ENCODE measurements around the gene ELOB.

ELOB gene

DNA sequence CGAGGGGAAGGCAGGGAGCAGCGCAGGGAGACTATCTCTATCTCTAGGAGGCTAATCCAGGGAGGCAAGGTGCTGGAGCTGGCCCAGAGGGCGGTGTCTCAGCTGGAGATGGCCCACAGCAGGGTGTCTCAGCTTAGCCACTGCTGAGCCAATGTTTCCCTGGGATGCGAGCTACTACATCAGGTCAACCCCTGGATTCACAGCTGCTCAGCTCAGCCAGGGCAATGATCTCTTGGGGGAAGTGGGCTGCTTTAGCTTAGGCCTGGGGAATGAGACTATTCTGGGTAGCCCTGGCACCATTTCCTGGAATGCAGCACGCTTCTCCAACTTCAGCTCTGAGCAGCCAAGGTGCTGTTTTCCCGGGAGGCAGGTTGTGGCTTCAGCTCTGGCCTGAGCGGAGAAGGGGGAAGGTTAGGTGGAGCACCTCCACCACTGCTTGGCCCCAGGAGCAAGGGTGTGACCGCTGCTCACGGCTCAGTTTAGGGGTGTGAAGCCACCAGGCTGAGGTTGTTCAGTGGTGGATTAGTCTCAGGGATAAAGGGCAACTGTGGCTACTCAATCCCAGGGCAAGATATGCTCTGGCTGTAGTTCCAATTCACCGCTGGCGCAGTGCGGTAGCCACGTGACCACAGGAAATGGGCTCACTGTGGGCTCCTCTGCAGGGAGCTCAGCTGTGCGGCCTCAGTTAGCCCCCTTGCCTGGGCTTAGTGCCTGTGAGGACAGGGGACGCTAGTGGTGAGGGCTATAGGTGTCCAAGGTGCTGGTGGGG is 34.8 kb upstream of the ELOB start:
- DNase-seq (ENCODE audit: insufficient read length, low spot score) (no peak), FAIRE-seq (no peak)
- TF ChIP-seq TAF1 (IDR thresholded peaks at IDR 0.05; ENCODE audit: low read depth, low read length) (no peak), POLR2AphosphoS5 (IDR thresholded peaks at IDR 0.05; ENCODE audit: low read depth, low read length) (no peak), PAX5 (IDR thresholded peaks at IDR 0.05; ENCODE audit: insufficient read depth, low read length, severe bottlenecking) (no peak), POLR2A (IDR thresholded peaks at IDR 0.05; ENCODE audit: low read depth, low read length) (no peak), POU2F2 (IDR thresholded peaks at IDR 0.05; ENCODE audit: low read depth, low read length) (no peak), SPI1 (IDR thresholded peaks at IDR 0.05; ENCODE audit: low read depth, low read length) (no peak)

DNA sequence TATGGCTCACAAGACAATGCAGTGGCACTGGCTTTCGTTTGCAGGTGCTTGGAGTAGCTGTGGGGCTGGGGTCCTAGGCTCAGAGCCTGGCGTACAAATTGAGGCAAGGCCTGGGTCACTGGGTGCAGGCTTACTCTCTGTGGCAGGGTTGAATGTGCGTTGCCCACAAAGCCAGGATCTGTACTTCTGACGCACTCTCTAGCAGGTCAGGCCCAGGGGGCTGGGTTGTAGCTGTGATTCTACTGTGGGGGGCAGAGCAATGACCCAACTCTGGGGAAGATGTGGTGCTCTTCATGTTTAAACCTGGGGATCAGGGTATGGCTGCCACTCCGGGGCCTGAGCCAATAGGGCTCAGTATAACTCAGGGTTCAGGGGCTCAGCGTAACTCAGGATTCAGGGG is 33.6 kb upstream of the ELOB start:
- TF ChIP-seq POLR2AphosphoS5 (IDR thresholded peaks at IDR 0.05; ENCODE audit: low read depth, low read length) (no peak), SPI1 (IDR thresholded peaks at IDR 0.05; ENCODE audit: low read depth, low read length) (no peak), PAX5 (IDR thresholded peaks at IDR 0.05; ENCODE audit: insufficient read depth, low read length, severe bottlenecking) (no peak), POU2F2 (IDR thresholded peaks at IDR 0.05; ENCODE audit: low read depth, low read length) (no peak), TAF1 (IDR thresholded peaks at IDR 0.05; ENCODE audit: low read depth, low read length) (no peak), POLR2A (IDR thresholded peaks at IDR 0.05; ENCODE audit: low read depth, low read length) (no peak)
- no peak for FAIRE-seq
- no peak for DNase-seq (ENCODE audit: insufficient read length, low spot score)

DNA sequence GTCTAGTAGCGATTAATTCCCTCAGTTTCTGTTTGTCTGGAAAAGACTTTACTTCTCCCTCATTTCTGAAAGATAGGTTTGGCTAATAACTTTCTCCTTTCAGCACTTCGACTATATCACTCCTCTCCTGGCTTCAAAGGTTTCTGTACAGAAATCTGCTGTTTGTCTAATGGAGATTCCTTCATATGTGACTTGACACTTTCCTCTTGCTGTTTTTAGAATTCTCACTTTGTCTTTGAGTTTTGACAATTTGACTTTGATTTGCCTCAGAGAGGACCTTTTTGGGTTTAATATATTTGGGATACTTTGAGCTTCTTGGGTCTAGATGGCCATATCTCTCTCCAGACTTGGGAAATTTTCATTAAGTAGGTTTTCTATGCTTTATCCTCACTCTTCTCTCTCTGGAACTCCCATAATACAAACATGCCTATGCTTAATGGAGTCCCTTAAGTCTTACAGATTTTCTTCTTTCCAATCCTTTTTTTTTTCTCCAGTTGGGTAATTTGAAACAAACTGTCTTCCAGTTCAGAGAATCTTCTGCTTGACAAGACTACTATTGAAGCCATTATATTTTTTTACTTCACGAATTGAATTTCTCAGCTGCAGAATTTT is 32.2 kb upstream of the ELOB start:
- FAIRE-seq = no peak
- TF ChIP-seq POU2F2 (IDR thresholded peaks at IDR 0.05; ENCODE audit: low read depth, low read length) (no peak), POLR2AphosphoS5 (IDR thresholded peaks at IDR 0.05; ENCODE audit: low read depth, low read length) (no peak), TAF1 (IDR thresholded peaks at IDR 0.05; ENCODE audit: low read depth, low read length) (no peak), SPI1 (IDR thresholded peaks at IDR 0.05; ENCODE audit: low read depth, low read length) (no peak), POLR2A (IDR thresholded peaks at IDR 0.05; ENCODE audit: low read depth, low read length) (no peak), PAX5 (IDR thresholded peaks at IDR 0.05; ENCODE audit: insufficient read depth, low read length, severe bottlenecking) (no peak)
- DNase-seq (ENCODE audit: insufficient read length, low spot score) = no peak

DNA sequence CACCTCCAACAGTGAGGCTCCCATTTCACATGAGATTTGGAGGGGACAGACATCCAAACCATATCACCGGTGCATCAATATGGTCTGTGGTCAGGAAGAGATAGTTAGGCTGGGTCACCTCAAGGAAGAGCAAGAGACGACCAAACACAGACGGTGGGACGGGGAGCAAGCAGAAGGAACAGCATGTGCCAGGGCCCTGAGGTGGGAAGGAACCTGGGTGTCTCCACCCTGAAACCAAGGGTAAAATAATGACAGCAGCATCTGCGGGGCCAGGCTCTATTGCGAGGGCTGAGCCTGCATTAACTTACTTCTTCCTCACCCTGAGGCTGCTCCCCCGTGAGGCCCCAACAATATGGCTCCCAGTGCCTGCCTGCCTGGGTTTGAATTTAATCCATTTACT is 31.1 kb upstream of the ELOB start:
- FAIRE-seq (no peak), DNase-seq (ENCODE audit: insufficient read length, low spot score) (no peak)
- TF ChIP-seq PAX5 (IDR thresholded peaks at IDR 0.05; ENCODE audit: insufficient read depth, low read length, severe bottlenecking) = no peak
- TF ChIP-seq TAF1 (IDR thresholded peaks at IDR 0.05; ENCODE audit: low read depth, low read length) = no peak
- TF ChIP-seq POU2F2 (IDR thresholded peaks at IDR 0.05; ENCODE audit: low read depth, low read length) = no peak
- no peak for TF ChIP-seq POLR2AphosphoS5 (IDR thresholded peaks at IDR 0.05; ENCODE audit: low read depth, low read length)
- TF ChIP-seq POLR2A (IDR thresholded peaks at IDR 0.05; ENCODE audit: low read depth, low read length) = no peak
- TF ChIP-seq SPI1 (IDR thresholded peaks at IDR 0.05; ENCODE audit: low read depth, low read length) = no peak

DNA sequence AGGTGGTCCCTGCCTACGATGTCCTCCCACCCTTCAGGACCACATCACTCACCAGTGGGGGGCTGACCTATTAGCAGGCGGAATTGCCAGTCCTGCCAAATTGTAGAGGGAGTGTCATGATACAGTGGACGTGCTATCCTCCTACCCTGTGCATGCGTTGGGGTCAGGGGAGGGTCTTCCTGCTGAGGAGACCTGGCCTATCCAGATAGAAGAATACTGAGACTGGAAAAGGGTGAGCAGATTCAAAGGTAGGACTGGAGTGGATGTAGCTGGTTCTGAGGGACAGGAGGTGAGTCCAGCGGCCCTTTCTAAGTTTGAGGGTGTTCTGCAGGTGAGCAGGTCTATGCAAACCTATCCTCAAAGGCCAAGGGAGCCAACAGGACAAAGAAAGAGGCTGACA is 29.2 kb upstream of the ELOB start:
- TF ChIP-seq POLR2AphosphoS5 (IDR thresholded peaks at IDR 0.05; ENCODE audit: low read depth, low read length) = no peak
- no peak for TF ChIP-seq SPI1 (IDR thresholded peaks at IDR 0.05; ENCODE audit: low read depth, low read length)
- TF ChIP-seq POLR2A (IDR thresholded peaks at IDR 0.05; ENCODE audit: low read depth, low read length) = no peak
- TF ChIP-seq TAF1 (IDR thresholded peaks at IDR 0.05; ENCODE audit: low read depth, low read length) = no peak
- no peak for TF ChIP-seq POU2F2 (IDR thresholded peaks at IDR 0.05; ENCODE audit: low read depth, low read length)
- TF ChIP-seq PAX5 (IDR thresholded peaks at IDR 0.05; ENCODE audit: insufficient read depth, low read length, severe bottlenecking) = no peak
- no peak for DNase-seq (ENCODE audit: insufficient read length, low spot score)
- no peak for FAIRE-seq

DNA sequence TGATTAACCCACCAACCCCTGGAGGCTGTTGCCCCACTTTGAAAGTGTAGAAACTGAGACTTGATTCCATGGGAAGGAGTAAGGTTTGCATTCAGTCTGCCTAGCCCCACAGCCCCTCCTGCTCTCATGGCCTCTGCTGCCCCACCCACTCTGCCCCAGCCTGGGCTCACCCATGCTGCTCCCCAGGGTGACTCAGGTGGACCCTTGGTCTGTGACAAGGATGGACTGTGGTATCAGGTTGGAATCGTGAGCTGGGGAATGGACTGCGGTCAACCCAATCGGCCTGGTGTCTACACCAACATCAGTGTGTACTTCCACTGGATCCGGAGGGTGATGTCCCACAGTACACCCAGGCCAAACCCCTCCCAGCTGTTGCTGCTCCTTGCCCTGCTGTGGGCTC is 27.6 kb upstream of the ELOB start:
- TF ChIP-seq POU2F2 (IDR thresholded peaks at IDR 0.05; ENCODE audit: low read depth, low read length) = no peak
- TF ChIP-seq POLR2AphosphoS5 (IDR thresholded peaks at IDR 0.05; ENCODE audit: low read depth, low read length) = no peak
- no peak for TF ChIP-seq TAF1 (IDR thresholded peaks at IDR 0.05; ENCODE audit: low read depth, low read length)
- TF ChIP-seq POLR2A (IDR thresholded peaks at IDR 0.05; ENCODE audit: low read depth, low read length) = no peak
- no peak for TF ChIP-seq PAX5 (IDR thresholded peaks at IDR 0.05; ENCODE audit: insufficient read depth, low read length, severe bottlenecking)
- no peak for TF ChIP-seq SPI1 (IDR thresholded peaks at IDR 0.05; ENCODE audit: low read depth, low read length)
- FAIRE-seq = no peak
- no peak for DNase-seq (ENCODE audit: insufficient read length, low spot score)

DNA sequence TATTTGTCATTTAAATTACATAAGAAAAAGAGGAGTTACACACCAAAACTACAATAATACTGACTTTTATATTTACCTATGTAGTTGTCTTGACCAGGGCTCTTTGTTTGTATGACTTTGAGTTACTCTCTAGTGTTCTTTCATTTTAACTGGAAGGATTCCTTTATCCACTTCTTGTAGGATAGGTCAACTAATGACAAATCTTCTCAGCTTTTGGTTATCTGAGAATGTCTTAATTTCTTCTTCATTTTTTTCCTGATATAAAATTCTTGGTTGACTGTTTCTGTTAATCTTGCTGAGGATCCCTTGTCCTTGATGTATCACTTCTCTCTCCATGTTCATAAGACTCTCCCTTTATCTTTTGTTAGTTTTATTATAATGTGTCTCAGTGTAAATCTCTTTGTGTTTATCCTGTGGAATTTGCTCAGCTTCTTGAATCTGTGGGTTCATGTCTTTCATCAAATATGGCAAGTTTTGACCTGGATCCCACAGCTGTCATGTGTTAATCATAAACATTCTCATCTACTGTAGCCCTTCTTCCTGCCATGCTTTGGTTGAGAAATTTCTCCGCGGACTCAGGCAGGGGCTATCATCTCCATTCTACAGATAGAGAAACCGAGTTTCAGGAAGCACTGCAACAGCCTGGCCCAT is 26.6 kb upstream of the ELOB start:
- TF ChIP-seq POLR2A (IDR thresholded peaks at IDR 0.05; ENCODE audit: low read depth, low read length) = no peak
- DNase-seq (ENCODE audit: insufficient read length, low spot score) = no peak
- FAIRE-seq = no peak

DNA sequence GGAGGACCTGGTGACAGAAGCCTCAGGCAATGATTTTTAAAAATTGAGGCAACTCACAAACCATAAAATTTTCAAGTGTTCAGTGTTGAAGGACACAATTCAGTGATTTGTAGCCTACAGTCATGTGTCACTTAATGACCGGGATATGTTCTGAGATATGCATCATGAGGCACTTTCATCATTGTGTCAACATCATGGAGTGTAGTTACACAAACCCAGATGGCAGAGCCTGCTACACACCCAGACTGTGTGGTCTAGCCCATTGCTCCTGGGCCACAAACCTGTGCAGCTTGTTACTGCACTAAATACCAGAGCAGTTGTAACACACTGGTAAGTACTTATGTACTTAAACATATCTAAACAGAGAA is 22.8 kb upstream of the ELOB start:
- no peak for FAIRE-seq
- DNase-seq (ENCODE audit: insufficient read length, low spot score) = no peak
- no peak for TF ChIP-seq SPI1 (IDR thresholded peaks at IDR 0.05; ENCODE audit: low read depth, low read length)
- no peak for TF ChIP-seq POU2F2 (IDR thresholded peaks at IDR 0.05; ENCODE audit: low read depth, low read length)
- TF ChIP-seq POLR2A (IDR thresholded peaks at IDR 0.05; ENCODE audit: low read depth, low read length) = no peak
- TF ChIP-seq TAF1 (IDR thresholded peaks at IDR 0.05; ENCODE audit: low read depth, low read length) = no peak
- TF ChIP-seq POLR2AphosphoS5 (IDR thresholded peaks at IDR 0.05; ENCODE audit: low read depth, low read length) = no peak
- no peak for TF ChIP-seq PAX5 (IDR thresholded peaks at IDR 0.05; ENCODE audit: insufficient read depth, low read length, severe bottlenecking)

DNA sequence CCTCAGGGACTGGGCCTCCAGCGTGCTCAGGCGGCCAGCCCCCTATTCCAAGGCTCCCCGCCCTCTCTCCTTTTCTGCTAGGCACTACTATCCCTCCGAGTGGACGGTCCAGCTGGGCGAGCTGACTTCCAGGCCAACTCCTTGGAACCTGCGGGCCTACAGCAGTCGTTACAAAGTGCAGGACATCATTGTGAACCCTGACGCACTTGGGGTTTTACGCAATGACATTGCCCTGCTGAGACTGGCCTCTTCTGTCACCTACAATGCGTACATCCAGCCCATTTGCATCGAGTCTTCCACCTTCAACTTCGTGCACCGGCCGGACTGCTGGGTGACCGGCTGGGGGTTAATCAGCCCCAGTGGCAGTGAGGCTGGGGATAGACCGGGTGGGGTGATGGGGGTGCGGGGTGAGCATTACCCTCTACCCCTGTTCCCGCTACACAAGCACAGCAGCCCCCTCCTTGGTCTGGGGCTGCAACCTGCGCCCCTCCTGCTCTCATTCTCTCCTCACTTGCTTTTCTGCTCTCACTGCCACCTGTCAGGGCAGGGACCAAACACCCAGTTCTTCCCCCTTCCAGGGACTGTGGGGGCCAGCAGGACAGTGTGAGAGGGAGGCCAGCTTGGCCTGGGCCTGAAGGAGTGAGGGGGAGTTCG is 22.3 kb upstream of the ELOB start:
- TF ChIP-seq POLR2A (IDR thresholded peaks at IDR 0.05; ENCODE audit: low read depth, low read length) = no peak
- TF ChIP-seq SPI1 (IDR thresholded peaks at IDR 0.05; ENCODE audit: low read depth, low read length) = no peak
- TF ChIP-seq POU2F2 (IDR thresholded peaks at IDR 0.05; ENCODE audit: low read depth, low read length) = no peak
- TF ChIP-seq TAF1 (IDR thresholded peaks at IDR 0.05; ENCODE audit: low read depth, low read length) = no peak
- no peak for TF ChIP-seq PAX5 (IDR thresholded peaks at IDR 0.05; ENCODE audit: insufficient read depth, low read length, severe bottlenecking)
- TF ChIP-seq POLR2AphosphoS5 (IDR thresholded peaks at IDR 0.05; ENCODE audit: low read depth, low read length) = no peak
- FAIRE-seq (no peak), DNase-seq (ENCODE audit: insufficient read length, low spot score) (no peak)

Data from GM12891 (cell line).